ENCODE data around the gene UGT1A5.

DNA sequence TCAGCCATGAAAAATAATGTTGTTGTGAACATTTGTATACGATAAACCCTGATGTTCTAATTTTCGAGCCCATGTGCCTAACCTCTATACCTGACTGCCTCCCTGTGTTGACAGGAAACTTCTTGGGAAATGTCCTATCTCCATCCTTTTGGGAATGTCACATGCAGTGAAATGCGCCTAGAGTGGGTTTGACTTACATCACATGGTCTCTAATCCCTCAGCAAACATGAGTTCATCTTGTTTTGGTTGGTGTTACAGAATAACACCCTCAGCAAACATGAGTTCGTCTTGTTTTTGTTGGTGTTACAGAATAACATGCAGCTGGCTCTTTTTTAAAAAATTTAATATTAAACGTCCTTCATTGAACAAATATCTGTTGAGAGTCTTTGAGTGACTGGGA, 24.4 kb upstream of the UGT1A5 start:
- TF ChIP-seq POLR2AphosphoS5 (IDR thresholded peaks at IDR 0.05; ENCODE audit: low read depth, low read length) (no peak), TAF1 (IDR thresholded peaks at IDR 0.05; ENCODE audit: borderline replicate concordance, low read depth, low read length) (no peak)
